HEK293T (cell line): Measurements from ENCODE around the gene SUSD3.

Experiments used
- CTCF ChIA-PET: fragments of 350-600 bp; formaldehyde crosslinking; extraction: SDS; loops from one replicate; lab custom pipeline; 2021; ENCODE audit warnings: antibody characterized with exemption, inconsistent platforms; lab: Yijun Ruan, JAX
- POLR2A ChIA-PET: fragments of 350-600 bp; formaldehyde crosslinking; extraction: SDS; loops from one replicate; lab custom pipeline; 2020; ENCODE audit warnings: antibody characterized with exemption, inconsistent platforms; lab: Yijun Ruan, JAX
- DNase-seq: peaks from one replicate; pipeline ENCODE4 v3.0.0; 2012; ENCODE audit warnings: mixed read lengths; ENCODE audit errors: extremely low spot score
- ARNT ChIP-seq: fragments of 450-650 bp; IDR thresholded peaks from 2 replicates; pipeline ENCODE4 v1.6.1; 2017; ENCODE audit warnings: mild to moderate bottlenecking
- BHLHE40 ChIP-seq: fragments of 450-650 bp; IDR thresholded peaks from 2 replicates; pipeline ENCODE4 v1.6.1; 2016; ENCODE audit warnings: mild to moderate bottlenecking, moderate library complexity, borderline replicate concordance
- CTBP1 ChIP-seq: fragments of 450-650 bp; IDR thresholded peaks from 2 replicates; pipeline ENCODE4 v1.6.1; 2016; ENCODE audit warnings: borderline replicate concordance
- ELF4 ChIP-seq: fragments of 450-650 bp; IDR thresholded peaks from 2 replicates; pipeline ENCODE4 v1.6.1; 2017; ENCODE audit warnings: antibody characterized with exemption
- FOXA1 ChIP-seq: fragments of 450-650 bp; IDR thresholded peaks from 2 replicates; pipeline ENCODE4 v1.6.1; 2016; ENCODE audit warnings: mild to moderate bottlenecking
- FOXK2 ChIP-seq: fragments of 450-650 bp; IDR thresholded peaks from 2 replicates; pipeline ENCODE4 v1.6.1; 2016; ENCODE audit warnings: mild to moderate bottlenecking
- FOXM1 ChIP-seq: fragments of 450-650 bp; IDR thresholded peaks from 2 replicates; pipeline ENCODE4 v1.6.1; 2017; ENCODE audit warnings: mild to moderate bottlenecking, borderline replicate concordance
- HDGF ChIP-seq: fragments of 450-650 bp; IDR thresholded peaks from 2 replicates; pipeline ENCODE4 v1.6.1; 2017; ENCODE audit warnings: antibody characterized with exemption, borderline replicate concordance
- L3MBTL2 ChIP-seq: fragments of 450-650 bp; conservative IDR thresholded peaks from 2 replicates; pipeline ENCODE4 v1.6.1; 2016; ENCODE audit warnings: mild to moderate bottlenecking
- LEF1 ChIP-seq: fragments of 450-650 bp; IDR thresholded peaks from 2 replicates; pipeline ENCODE4 v1.6.1; 2017; ENCODE audit warnings: mild to moderate bottlenecking, borderline replicate concordance
- NFRKB ChIP-seq: fragments of 450-650 bp; IDR thresholded peaks from 2 replicates; pipeline ENCODE4 v1.6.1; 2016; ENCODE audit warnings: mild to moderate bottlenecking, moderate library complexity
- PKNOX1 ChIP-seq: fragments of 450-650 bp; IDR thresholded peaks from 2 replicates; pipeline ENCODE4 v1.6.1; 2016
- SP1 ChIP-seq: fragments of 450-650 bp; IDR thresholded peaks from 2 replicates; pipeline ENCODE4 v1.6.1; 2017
- SUZ12 ChIP-seq: fragments of 450-650 bp; IDR thresholded peaks from 2 replicates; pipeline ENCODE4 v1.6.1; 2016; ENCODE audit warnings: mild to moderate bottlenecking
- TARDBP ChIP-seq: fragments of 450-650 bp; IDR thresholded peaks from 2 replicates; pipeline ENCODE4 v1.6.1; 2016
- ZNF384 ChIP-seq: fragments of 450-650 bp; IDR thresholded peaks from 2 replicates; pipeline ENCODE4 v1.6.1; 2016

SUSD3 gene

GRCh38 chr9:93038918-93039317, 19.6 kb upstream of the SUSD3 start:
- ChIA-PET CTCF (no interaction called here), POLR2A (no interaction called here)
- DNase-seq, result no peak
- TF ChIP-seq LEF1 (no peak), HDGF (no peak), ELF4 (no peak), BHLHE40 (no peak), FOXK2 (no peak), L3MBTL2 (no peak), ARNT (no peak), NFRKB (no peak), PKNOX1 (no peak), TARDBP (no peak)

DNA sequence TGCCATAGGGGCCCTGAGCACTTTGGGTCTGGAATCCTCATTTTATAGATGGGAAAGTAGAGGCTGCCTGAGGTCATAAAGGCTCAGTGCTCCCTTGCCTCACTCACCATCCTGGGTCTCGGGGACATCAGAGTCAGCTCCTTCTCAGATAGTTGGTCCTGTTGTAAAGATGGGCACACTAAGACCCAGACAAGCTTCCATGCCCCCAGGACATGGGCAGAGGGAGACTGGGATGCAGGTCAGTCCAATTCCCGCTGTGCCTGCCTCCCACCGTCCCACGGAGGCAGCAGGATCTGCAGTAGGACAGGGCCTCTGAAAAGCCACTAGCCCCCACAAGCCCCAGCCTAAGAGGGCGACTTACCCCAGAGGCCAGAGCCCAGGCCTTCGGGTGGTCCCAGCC, 19.0 kb upstream of the SUSD3 start:
- ChIA-PET POLR2A (no interaction called here), CTCF (no interaction called here)
- DNase-seq, result no peak
- TF ChIP-seq FOXM1, result no peak
- TF ChIP-seq PKNOX1, result no peak
- TF ChIP-seq TARDBP, result no peak
- no peak for TF ChIP-seq HDGF
- TF ChIP-seq ZNF384, result no peak
- no peak for TF ChIP-seq CTBP1
- no peak for TF ChIP-seq LEF1
- no peak for TF ChIP-seq BHLHE40

GRCh38 chr9:93039976-93040375, 18.5 kb upstream of the SUSD3 start:
- CTCF ChIA-PET, result no interaction called here
- POLR2A ChIA-PET, result no interaction called here
- no peak for TF ChIP-seq FOXK2
- no peak for TF ChIP-seq SUZ12
- no peak for TF ChIP-seq SP1
- no peak for TF ChIP-seq LEF1
- TF ChIP-seq NFRKB, result no peak
- no peak for TF ChIP-seq ELF4
- DNase-seq, result no peak

GRCh38 chr9:93040409-93040808, 18.1 kb upstream of the SUSD3 start:
- no peak for DNase-seq
- TF ChIP-seq BHLHE40 (no peak), ELF4 (no peak), HDGF (no peak), LEF1 (no peak), SUZ12 (no peak), CTBP1 (no peak), PKNOX1 (no peak), FOXA1 (no peak), NFRKB (no peak), ARNT (no peak), SP1 (no peak)
- POLR2A ChIA-PET, result no interaction called here
- CTCF ChIA-PET, result no interaction called here

DNA sequence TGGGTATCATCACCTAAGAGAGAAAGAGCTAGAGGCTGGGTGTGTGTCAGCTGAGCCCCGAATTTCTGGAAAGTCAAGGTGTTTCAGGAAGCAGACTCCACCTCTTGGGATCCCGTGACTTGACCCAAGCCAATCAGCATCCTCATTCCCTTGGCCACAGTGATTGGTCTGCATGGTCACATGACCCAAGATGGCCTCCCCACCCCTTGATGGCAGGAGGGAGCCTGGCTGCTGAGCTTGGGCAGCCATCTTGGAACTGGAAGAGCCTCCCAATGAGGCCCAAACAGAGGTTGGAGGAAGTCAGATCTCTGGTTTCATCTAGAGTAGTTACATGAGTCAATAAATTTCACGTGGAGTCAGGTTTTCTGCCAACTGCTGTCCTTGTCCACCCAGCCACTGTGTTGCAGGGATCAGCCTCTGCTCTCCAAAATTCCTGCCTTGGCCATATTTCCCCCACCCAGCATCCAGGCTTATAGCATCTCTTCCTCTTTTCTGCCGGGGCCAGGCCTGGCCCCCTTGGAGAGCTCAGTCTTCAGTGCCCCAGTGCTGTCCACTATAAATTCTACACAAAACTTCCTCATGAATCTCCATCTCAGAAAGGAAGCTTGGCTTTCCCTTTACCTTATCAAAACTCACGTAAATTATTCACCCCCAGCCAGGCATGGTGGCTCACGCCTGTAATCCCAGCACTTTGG, 17.2 kb upstream of the SUSD3 start:
- TF ChIP-seq FOXA1 (no peak), L3MBTL2 (0 out of 2 replicates have a peak, but pooled peaks have one; percentile 21), HDGF (no peak)
- POLR2A ChIA-PET, result no interaction called here
- peak; percentile 33 for DNase-seq
- CTCF ChIA-PET, result no interaction called here

GRCh38 chr9:93043122-93043521, 15.4 kb upstream of the SUSD3 start:
- no peak for TF ChIP-seq ZNF384
- no peak for TF ChIP-seq CTBP1
- no peak for TF ChIP-seq HDGF
- no peak for TF ChIP-seq ARNT
- no peak for TF ChIP-seq L3MBTL2
- no peak for TF ChIP-seq PKNOX1
- no peak for TF ChIP-seq TARDBP
- TF ChIP-seq FOXM1, result no peak
- no peak for TF ChIP-seq SP1
- no peak for TF ChIP-seq NFRKB
- TF ChIP-seq SUZ12, result no peak
- POLR2A ChIA-PET, result no interaction called here

GRCh38 chr9:93045521-93045920, 13.0 kb upstream of the SUSD3 start:
- POLR2A ChIA-PET, result no interaction called here
- CTCF ChIA-PET, result no interaction called here
- TF ChIP-seq SUZ12 (no peak), PKNOX1 (no peak), CTBP1 (no peak), NFRKB (no peak), ZNF384 (no peak), FOXM1 (no peak), BHLHE40 (no peak), TARDBP (no peak), LEF1 (no peak), FOXA1 (no peak), SP1 (no peak)
- DNase-seq, result no peak

More at GRCh38 chr9:93043122-93043521, 15.4 kb upstream of the SUSD3 start:
- DNase-seq, result no peak
- CTCF ChIA-PET, result no interaction called here
